Suprapubic skin (tissue), 4 donors: Measurements from ENCODE around the gene GRIA3. TPM values are rescaled to one million over a fixed set of nuclear protein-coding genes. Genes with fewer than 3 reads are reported as not detected.

Experiments used
- DNase-seq, 2 donors: peaks; one replicate each; pipeline ENCODE4 v3.0.0-alpha.2; 2019; ENCODE audit warnings: low spot score in 2 of 2
- H3K27ac ChIP-seq: fragments of 200-600 bp; sonication (generic); one replicate; pipeline ENCODE4 v1.5.1; 2019
- H3K27me3 ChIP-seq: fragments of 200-600 bp; sonication (generic); one replicate; pipeline ENCODE4 v1.5.1; 2019
- H3K36me3 ChIP-seq: fragments of 200-600 bp; sonication (generic); one replicate; pipeline ENCODE4 v1.5.1; 2019
- H3K4me1 ChIP-seq: fragments of 200-600 bp; sonication (generic); one replicate; pipeline ENCODE4 v1.5.1; 2019
- H3K4me3 ChIP-seq: fragments of 200-600 bp; sonication (generic); one replicate; pipeline ENCODE4 v1.5.1; 2019; ENCODE audit warnings: mild to moderate bottlenecking
- H3K9me3 ChIP-seq: fragments of 200-600 bp; sonication (generic); one replicate; pipeline ENCODE4 v1.5.1; 2019
- CTCF ChIP-seq, 2 donors: fragments of 200-600 bp in 1 of 2; fragments of 450-650 bp in 1 of 2; sonication (generic) in 1 of 2; IDR thresholded peaks; one replicate each; pipeline ENCODE4 v1.5.1; 2016 to 2019; ENCODE audit warnings: antibody characterized with exemption in 2 of 2, mild to moderate bottlenecking in 1 of 2, moderate library complexity in 1 of 2
- EP300 ChIP-seq: sonication (generic); formaldehyde crosslinking; IDR thresholded peaks from one replicate; pipeline ENCODE4 v1.6.1; 2017; ENCODE audit warnings: antibody characterized with exemption
- POLR2A ChIP-seq, 2 donors: fragments of 450-650 bp; IDR thresholded peaks; one replicate each; pipeline ENCODE4 v1.6.1; 2017; ENCODE audit warnings: antibody characterized with exemption in 2 of 2, mild to moderate bottlenecking in 2 of 2, moderate library complexity in 2 of 2
- POLR2AphosphoS5 ChIP-seq, 3 donors: sonication (generic); formaldehyde crosslinking; IDR thresholded peaks; one replicate each; pipeline ENCODE4 v1.6.1; 2017; ENCODE audit warnings: antibody characterized with exemption in 3 of 3
- WGBS: methylation state at CpG from one replicate; pipeline ENCODE4 v1.1.5; 2018; 5-methylcytosine and 5-hydroxymethylcytosine counted together
- total RNA-seq, 4 donors: library from RNA; depleted of rRNA; stranded (reverse); fragments of >200 nt; gene quantifications; one replicate each; pipeline ENCODE4 v1.1.0, GENCODE V29; 2016

The GRIA3 gene
- total RNA-seq, 4 donors from 2014 or later = 0.19 to 0.38 (median 0.29) TPM; not detected in 1

GRCh38 chrX:123271902-123272301 lies 87.8 kb downstream of the GRIA3 start:
- Histone ChIP-seq H3K27me3 (no peaks in the 10 kb centered on the region), H3K4me3 (no peak overlapping the region), H3K4me1 (no peaks in the 10 kb centered on the region), H3K9me3 (no peaks in the 10 kb centered on the region), H3K27ac (no peak overlapping the region), H3K36me3 (no peaks in the 10 kb centered on the region)
- WGBS = 26% methylated on average over 2 of the region's 2 CpGs
- TF ChIP-seq POLR2AphosphoS5 (IDR thresholded peaks at IDR 0.05) (no peak), POLR2A (IDR thresholded peaks at IDR 0.05) (no peak), CTCF (IDR thresholded peaks at IDR 0.05) (no peak), EP300 (no peak)
- DNase-seq = no peak

- TF ChIP-seq CTCF (IDR thresholded peaks at IDR 0.05) = no peak
- TF ChIP-seq EP300 = no peak
- TF ChIP-seq POLR2AphosphoS5 (IDR thresholded peaks at IDR 0.05) = no peak
- TF ChIP-seq POLR2A (IDR thresholded peaks at IDR 0.05) = no peak
- WGBS = 81% methylated on average over 4 of the region's 4 CpGs
- Histone ChIP-seq H3K36me3 (no peaks in the 10 kb centered on the region), H3K27ac (no peak overlapping the region), H3K9me3 (no peaks in the 10 kb centered on the region), H3K27me3 (no peaks in the 10 kb centered on the region), H3K4me1 (no peaks in the 10 kb centered on the region), H3K4me3 (no peak overlapping the region)
- DNase-seq = no peak
Observed at GRCh38 chrX:123272630-123273029, 88.6 kb downstream of the GRIA3 start.

- no peak overlapping the region for H3K4me3 ChIP-seq
- H3K4me1 ChIP-seq = no peaks in the 10 kb centered on the region
- no peak overlapping the region for H3K27ac ChIP-seq
- H3K36me3 ChIP-seq = no peaks in the 10 kb centered on the region
- no peaks in the 10 kb centered on the region for H3K27me3 ChIP-seq
- 85% methylated on average over 2 of the region's 2 CpGs for WGBS
- DNase-seq = no peak
- no peaks in the 10 kb centered on the region for H3K9me3 ChIP-seq
- TF ChIP-seq POLR2AphosphoS5 (IDR thresholded peaks at IDR 0.05) (no peak), POLR2A (IDR thresholded peaks at IDR 0.05) (no peak), EP300 (no peak), CTCF (IDR thresholded peaks at IDR 0.05) (no peak)
Observed at GRCh38 chrX:123274796-123275195, 90.7 kb downstream of the GRIA3 start.

- no peak overlapping the region for H3K4me3 ChIP-seq
- TF ChIP-seq POLR2AphosphoS5 (IDR thresholded peaks at IDR 0.05) (no peak), POLR2A (IDR thresholded peaks at IDR 0.05) (no peak), EP300 (no peak), CTCF (IDR thresholded peaks at IDR 0.05) (no peak)
- H3K4me1 ChIP-seq = no peaks in the 10 kb centered on the region
- no peak overlapping the region for H3K27ac ChIP-seq
- H3K9me3 ChIP-seq = no peaks in the 10 kb centered on the region
- H3K27me3 ChIP-seq = no peaks in the 10 kb centered on the region
- WGBS = 42% methylated on average over 4 of the region's 4 CpGs
- no peak for DNase-seq
- no peaks in the 10 kb centered on the region for H3K36me3 ChIP-seq
Observed at GRCh38 chrX:123277347-123277746, 93.3 kb downstream of the GRIA3 start.

- Histone ChIP-seq H3K36me3 (no peaks in the 10 kb centered on the region), H3K9me3 (no peaks in the 10 kb centered on the region), H3K4me3 (no peak overlapping the region), H3K27me3 (no peaks in the 10 kb centered on the region), H3K27ac (no peak overlapping the region), H3K4me1 (no peaks in the 10 kb centered on the region)
- no peak for TF ChIP-seq EP300
- no peak for TF ChIP-seq POLR2A (IDR thresholded peaks at IDR 0.05)
- no peak for TF ChIP-seq POLR2AphosphoS5 (IDR thresholded peaks at IDR 0.05)
- no peak for TF ChIP-seq CTCF (IDR thresholded peaks at IDR 0.05)
- 57% methylated on average over 3 of the region's 3 CpGs for WGBS
- no peak for DNase-seq
Observed at GRCh38 chrX:123277821-123278220, 93.7 kb downstream of the GRIA3 start.
